Left forelimb (tissue), 1 donor: ENCODE data around the gene ARHGEF17.

Experiments used
- DNase-seq: peaks from one replicate; pipeline ENCODE4 v3.0.0-alpha.2; 2018; ENCODE audit warnings: low spot score

Gene ARHGEF17

GRCh38 chr11:73331138-73331916, 23.3 kb downstream of the ARHGEF17 start:
- DNase-seq: no peak

GRCh38 chr11:73333173-73333572, 25.1 kb downstream of the ARHGEF17 start:
- DNase-seq: no peak

GRCh38 chr11:73333640-73334383, 25.7 kb downstream of the ARHGEF17 start:
- DNase-seq: no peak

GRCh38 chr11:73334384-73335203, 26.5 kb downstream of the ARHGEF17 start:
- no peak for DNase-seq

- peak; percentile 94 for DNase-seq
These were observed 27.3 kb downstream of the ARHGEF17 start for GRCh38 chr11:73335204-73335923.

GRCh38 chr11:73337846-73338245, 29.8 kb downstream of the ARHGEF17 start:
- no peak for DNase-seq

- DNase-seq: no peak
These were observed 30.2 kb downstream of the ARHGEF17 start for GRCh38 chr11:73338279-73338678.

GRCh38 chr11:73340164-73340563, 32.1 kb downstream of the ARHGEF17 start:
- DNase-seq: no peak

GRCh38 chr11:73342633-73343032, 34.6 kb downstream of the ARHGEF17 start:
- no peak for DNase-seq

- DNase-seq: no peak
These were observed 35.2 kb downstream of the ARHGEF17 start for GRCh38 chr11:73343076-73343873.

- no peak for DNase-seq
These were observed 36.1 kb downstream of the ARHGEF17 start for GRCh38 chr11:73344191-73344607.

- no peak for DNase-seq
These were observed 37.5 kb downstream of the ARHGEF17 start for GRCh38 chr11:73345481-73346160.

- no peak for DNase-seq
These were observed 38.3 kb downstream of the ARHGEF17 start for GRCh38 chr11:73346186-73346935.

GRCh38 chr11:73347067-73347466, 39.0 kb downstream of the ARHGEF17 start:
- no peak for DNase-seq

GRCh38 chr11:73348838-73349237, 40.8 kb downstream of the ARHGEF17 start:
- no peak for DNase-seq

- no peak for DNase-seq
These were observed 41.6 kb downstream of the ARHGEF17 start for GRCh38 chr11:73349633-73350032.

GRCh38 chr11:73350908-73351636, 43.0 kb downstream of the ARHGEF17 start:
- DNase-seq: no peak

GRCh38 chr11:73353422-73353821, 45.3 kb downstream of the ARHGEF17 start:
- DNase-seq: no peak

- DNase-seq: no peak
These were observed 47.0 kb downstream of the ARHGEF17 start for GRCh38 chr11:73355109-73355508.
